NK-92 (cell line): Measurements from ENCODE around the gene CRLF3.
"Not testable (repeated sequence)": the region's sequence is repeated elsewhere in the genome, so short reads cannot be mapped to it uniquely, and the experiment has no call there.

ENCODE experiments used
- DNase-seq: peaks from one replicate; lab custom pipeline; 2025; ENCODE audit not compliant: unreplicated experiment; lab: John Stamatoyannopoulos, UW

CRLF3 gene

GRCh38 chr17:30742669-30743068, 81.8 kb downstream of the CRLF3 start:
- DNase-seq, result not testable (repeated sequence)

GRCh38 chr17:30736371-30736770, 88.1 kb downstream of the CRLF3 start:
- not testable (repeated sequence) for DNase-seq

- DNase-seq, result not testable (repeated sequence)
Measured at GRCh38 chr17:30735644-30736043, 88.8 kb downstream of the CRLF3 start.

GRCh38 chr17:30735206-30735605, 89.3 kb downstream of the CRLF3 start:
- not testable (repeated sequence) for DNase-seq

GRCh38 chr17:30734153-30734552, 90.3 kb downstream of the CRLF3 start:
- DNase-seq, result not testable (repeated sequence)
